NCI-H146 treated with DMSO at 0.1 percent for 48 hours (cell line): Measurements from ENCODE around the gene NOTCH1.

Experiments
- DNase-seq: peaks from one replicate; lab custom pipeline; 2025; ENCODE audit not compliant: unreplicated experiment; lab: John Stamatoyannopoulos, UW

NOTCH1 gene

DNA sequence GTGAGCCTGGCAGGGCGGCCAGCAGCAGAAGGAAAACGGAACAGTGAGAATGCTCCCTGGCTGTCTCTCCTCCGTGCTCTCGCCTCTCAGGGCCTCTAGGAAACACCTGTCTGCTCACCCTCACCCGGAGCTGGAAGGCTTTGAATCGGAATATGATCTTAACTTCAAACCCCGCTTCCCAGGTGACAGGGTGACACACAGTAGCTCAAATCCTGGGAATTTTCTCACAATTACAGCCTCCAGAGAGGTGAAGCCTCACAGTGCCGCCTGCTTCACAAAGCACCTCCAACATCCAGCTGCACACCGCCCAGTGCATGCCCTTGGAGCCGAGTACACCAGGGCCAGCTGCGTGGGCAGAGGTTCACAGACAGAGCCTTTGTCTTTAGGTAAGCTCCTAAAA, 75.5 kb downstream of the NOTCH1 start:
- DNase-seq = no peak

DNA sequence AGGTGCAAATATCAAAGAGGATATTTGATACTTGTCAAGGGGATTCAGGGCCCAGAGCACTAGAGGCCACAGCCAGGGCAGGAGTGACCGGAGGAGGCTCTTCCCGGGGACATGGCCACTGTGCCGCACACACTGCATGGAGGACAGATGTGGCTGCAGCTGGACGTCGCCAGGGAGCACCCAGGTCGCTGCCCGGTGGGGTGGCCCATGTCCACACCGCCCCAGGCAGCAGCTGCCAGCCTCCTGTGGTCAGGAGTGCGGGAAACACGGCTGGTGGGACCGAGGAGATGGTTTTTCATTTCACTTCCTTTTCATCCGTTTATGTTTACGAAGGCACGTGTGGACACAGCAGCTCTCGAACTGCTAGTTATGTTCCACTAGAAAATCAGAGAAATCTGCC, 78.1 kb downstream of the NOTCH1 start:
- DNase-seq = no peak

DNA sequence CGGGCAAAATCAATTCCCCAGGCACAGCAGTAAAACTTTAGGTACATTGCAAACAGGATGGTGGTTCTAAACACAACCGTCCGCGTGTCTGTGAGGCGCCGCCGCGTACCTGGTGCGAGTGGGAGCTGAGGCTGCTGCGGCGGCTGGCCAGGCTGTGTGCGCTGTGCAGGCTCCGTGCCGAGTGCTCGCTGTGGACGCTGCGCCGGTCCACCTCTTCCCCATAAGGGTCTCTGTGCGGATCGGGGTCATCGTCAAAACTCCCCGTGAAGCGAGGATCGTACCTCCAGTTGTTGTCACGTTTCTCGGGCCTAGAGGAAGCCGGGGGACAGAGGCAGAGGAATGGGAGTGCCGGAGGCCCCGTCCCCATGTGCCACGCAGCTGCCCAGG, 79.7 kb downstream of the NOTCH1 start:
- no peak for DNase-seq

DNA sequence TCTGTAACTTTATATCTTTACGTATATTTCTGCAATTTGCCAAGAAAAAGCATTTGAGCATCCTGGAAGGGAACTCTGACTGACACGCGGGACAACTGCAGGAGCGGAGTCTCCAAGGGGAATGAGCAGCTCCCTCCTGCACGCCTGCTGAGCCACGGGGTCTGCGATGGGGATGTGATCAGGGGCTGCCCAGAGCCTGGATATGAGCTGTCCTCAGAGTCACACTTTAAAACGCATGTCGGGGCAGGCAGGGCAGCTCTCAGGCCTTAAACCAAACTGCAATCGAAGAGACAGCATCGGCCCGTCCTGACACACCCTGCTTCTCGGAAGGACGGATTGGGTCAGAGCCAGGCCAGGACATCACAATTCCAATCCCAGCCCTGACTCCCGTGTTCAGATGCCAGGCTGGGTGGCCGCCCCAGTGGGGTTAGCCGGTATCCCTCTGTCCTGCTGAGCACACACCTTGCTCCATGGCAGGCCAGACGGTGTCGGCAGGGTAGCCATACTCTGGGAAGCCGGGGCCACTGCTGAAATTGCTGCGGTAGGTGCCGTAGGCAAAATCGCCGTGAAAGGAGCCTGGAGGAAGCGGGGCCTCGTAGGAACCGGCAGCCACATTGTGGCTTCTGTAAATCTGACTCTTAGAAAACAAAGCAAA, 80.2 kb downstream of the NOTCH1 start:
- DNase-seq = no peak

DNA sequence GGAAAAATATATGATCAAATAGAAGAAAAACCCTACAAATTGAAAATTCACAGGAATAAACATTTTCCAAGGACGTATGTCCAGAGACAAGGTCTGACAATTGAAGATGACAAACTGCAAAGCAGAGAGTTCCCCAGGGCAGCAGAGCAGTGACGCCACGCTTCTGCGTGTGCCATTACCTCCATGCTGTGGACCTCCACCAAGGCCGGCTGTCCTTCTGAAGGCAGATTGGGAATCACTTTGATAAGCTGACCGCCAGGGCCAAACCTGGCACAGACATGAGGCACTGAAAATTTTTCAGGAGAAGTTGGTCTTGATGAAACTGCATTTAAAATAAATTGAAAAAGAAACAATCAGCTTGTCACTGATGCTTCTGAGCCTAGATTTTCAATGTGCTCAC, 81.6 kb downstream of the NOTCH1 start:
- DNase-seq = no peak

DNA sequence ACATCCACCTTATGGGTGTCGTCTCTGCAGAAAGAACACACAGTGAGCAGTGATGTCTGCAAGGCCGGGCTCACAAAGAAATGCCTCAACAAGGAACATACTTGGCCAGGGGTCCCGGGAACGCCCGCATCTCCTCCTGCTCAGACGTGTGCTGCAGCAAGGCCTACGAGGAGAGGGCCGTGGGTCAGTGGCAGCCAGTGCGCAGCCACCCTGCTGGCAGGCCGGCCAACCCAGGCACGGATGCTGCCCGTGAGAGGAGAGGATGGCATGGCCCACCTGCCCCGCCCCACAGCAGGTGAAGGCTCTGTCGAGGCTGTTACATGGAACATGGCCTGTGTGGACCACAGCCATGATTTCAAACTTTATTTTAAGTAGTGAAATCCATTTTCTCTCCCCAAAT, 82.3 kb downstream of the NOTCH1 start:
- no peak for DNase-seq

DNA sequence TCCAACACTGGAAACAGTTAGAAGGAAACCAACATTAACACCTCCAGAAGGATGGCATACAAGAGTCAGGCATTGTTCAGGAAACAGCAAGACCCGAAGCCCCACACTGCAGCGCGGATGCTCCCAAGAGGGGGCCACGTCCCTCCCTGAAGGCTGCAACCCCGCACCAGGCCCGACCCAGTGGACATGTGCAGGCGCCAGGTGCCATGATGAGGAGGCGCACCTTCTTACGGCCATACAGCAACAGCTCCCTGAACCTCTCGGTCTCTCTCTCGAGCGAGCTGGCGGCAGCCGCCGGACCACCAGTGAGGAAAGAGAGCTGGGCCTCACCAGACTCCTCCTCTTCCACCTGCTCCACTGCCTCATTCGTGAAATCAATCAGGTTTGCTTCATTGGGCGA, 83.2 kb downstream of the NOTCH1 start:
- DNase-seq = no peak

DNA sequence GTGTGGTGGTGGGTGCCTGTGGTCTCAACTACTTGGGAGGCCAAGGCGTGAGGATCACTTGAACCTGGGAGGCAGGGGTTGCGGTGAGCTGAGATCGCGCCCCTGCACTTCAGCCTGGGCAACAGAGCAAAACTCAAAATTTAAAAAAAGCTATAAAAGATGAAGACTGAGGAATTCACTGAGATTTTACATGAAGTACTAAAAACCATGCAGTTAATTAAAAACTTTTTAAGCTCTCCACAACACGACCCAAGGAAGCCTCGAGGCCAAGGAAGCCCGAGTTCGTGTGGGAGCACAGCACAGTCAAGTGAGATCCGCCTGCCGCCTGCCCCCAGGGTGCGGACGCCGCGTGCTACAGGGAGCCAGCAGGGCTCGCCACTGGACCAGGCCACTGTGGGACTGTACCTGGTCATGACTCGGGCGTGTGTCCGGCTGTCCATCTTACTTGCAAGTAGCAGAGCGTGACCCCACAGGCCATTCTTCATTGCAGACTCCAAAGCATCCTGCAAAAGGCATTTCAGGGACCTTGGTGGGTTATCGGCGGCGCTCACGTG, 85.0 kb downstream of the NOTCH1 start:
- no peak for DNase-seq

DNA sequence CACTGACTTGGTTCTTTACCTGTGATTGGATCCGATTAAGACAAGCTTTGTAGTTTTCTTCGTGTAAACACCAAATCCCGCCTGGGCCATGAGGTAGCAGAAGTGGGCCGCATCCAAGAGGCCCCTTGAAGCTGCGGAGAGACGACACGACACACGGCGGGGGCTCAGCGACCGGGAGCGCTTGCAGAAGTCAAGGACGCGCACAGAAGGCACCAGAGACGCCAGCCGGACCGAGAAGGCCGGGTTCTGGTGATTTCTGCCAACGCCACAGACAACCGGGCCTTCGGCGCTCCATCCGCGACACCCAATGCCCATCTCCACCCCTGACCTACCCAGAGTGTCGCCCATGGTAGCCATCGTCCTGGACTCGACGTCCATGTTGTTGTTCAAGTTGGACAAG, 86.4 kb downstream of the NOTCH1 start:
- DNase-seq = no peak

DNA sequence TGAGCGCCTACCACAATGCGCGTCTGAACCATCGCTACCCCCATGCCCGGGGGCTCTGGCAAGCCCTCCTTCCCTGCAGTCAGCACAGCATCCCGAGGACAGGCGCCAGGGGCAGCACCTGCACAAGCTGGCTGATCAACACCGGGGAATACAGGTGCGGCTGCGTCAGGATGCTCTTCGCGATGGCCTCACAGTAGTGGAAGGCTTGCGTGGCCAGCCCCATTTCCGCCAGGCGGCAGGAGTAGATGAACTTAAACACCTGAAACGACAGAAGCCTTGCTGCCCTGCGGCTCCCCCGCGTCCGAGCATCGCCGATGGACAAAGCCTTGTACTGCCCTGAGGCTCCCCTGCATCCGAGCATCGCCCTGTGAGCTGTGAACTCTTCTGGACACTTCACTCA, 88.5 kb downstream of the NOTCH1 start:
- DNase-seq = no peak

DNA sequence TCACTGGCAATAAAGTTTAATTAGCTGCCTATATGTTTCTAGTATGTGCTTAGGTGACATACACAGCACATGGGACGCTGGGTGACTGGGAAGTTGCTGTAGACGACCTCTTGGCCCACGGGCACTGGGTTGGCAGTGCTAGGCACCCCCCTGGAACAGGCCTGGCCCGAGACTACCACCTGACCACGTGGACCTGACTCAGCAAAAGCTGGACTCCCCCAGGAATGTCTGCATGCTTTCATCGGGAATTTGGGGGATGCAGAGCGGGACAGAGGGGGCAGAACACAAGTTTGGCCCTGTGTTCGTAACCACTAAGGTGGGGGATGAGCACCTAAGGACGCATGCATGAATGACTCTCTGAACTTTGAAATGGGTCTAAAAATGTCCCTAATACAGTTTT, 89.6 kb downstream of the NOTCH1 start:
- DNase-seq = no peak

DNA sequence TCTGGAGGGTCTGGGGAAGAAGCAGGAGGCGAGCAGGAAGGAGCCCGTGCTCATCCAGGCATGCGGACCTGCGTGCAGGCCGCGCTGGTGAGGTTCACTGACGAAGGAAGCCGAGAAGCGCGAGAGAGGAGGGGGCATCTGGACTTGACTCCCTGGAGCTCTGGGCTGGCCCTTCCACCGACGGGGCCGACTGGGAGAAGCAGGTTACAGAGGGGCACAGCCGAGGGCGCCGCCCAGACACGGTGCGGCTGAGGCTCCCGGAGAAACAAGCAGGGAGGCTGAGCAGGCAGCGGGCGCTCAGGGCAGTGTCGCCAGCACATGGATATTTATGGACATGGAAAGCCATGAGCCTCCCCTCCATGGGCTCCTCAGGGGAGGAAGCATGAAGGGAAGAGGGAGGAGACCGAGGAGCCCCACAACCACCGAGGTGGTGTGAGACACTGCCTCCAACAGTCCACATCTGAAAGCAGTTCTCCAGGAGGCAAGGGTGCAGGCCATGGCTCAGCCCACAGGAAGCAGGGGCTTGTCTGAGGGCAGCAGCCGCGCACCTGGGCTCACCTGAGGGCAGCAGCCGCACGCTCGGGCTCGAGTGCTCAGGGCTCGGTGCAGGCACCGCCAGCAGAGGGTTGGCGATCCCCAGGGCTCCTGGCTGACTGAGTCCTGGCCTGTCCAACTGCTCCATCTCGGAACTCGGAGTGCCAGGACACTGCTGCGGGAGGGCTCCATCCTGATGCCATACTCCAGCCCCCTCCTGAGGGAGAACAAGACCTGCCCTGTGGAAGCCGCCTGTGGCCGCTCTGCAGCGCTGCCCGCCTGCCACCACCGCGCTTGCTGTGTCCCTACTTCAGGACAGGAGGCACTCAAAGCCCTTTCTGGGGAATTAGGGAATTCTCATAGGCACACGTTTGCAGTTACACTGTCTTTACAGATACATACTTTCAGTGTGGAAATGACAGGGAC, 90.5 kb downstream of the NOTCH1 start:
- no peak for DNase-seq

DNA sequence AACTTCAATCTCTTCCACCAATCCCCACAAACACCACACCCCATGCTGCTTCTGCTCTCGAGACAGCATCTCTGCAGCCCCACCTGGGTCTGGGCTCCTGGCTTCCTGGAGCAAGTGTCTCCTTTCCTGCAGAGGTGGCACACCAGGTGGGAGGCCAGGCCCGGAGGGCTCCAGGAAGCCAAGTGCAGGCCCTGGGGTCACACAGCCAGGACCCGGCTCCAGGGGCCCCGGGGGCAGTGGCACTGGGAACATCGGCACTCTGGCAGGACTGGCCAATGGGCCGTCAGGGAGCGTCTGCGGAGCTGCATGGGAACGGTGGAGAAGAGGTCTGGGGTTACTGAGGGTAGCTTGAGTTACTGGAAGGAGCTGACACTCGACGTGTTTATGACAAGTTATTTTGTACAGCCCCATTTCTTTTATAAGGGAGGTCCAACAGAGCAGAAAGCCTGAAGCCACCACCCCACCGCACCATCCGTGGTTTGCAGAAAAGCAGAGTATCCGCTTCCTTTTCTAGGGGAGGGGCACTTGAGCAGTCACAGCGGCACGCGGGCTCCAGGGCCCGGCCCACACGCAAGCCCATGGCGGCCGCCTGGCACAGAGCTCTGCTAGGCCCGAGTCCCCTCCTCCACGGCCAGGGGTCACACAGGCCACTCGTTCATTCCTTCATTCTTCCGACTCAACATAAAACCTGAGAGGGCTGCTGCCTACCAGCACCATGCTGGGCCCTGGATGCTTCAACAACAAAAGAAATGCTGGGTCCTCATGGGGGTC, 91.6 kb downstream of the NOTCH1 start:
- no peak for DNase-seq

DNA sequence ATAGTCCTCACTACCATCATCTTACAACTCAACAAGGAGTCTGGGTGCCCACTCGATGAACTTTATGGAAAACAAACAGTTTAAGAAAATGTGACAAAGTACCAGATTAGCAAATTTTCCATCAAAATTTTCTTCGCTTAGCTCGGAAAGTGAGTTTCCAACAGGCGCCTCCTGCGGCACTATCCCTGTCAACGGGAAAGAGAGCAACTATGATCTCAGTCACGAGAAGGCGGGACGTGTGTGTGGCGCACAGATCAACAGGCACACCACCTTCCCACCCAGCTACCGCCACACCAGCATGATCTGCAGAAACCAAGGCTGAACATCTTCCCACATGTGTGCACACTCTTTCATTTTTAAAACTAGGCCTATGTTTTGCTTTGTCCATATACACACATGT, 92.5 kb downstream of the NOTCH1 start:
- DNase-seq = no peak

DNA sequence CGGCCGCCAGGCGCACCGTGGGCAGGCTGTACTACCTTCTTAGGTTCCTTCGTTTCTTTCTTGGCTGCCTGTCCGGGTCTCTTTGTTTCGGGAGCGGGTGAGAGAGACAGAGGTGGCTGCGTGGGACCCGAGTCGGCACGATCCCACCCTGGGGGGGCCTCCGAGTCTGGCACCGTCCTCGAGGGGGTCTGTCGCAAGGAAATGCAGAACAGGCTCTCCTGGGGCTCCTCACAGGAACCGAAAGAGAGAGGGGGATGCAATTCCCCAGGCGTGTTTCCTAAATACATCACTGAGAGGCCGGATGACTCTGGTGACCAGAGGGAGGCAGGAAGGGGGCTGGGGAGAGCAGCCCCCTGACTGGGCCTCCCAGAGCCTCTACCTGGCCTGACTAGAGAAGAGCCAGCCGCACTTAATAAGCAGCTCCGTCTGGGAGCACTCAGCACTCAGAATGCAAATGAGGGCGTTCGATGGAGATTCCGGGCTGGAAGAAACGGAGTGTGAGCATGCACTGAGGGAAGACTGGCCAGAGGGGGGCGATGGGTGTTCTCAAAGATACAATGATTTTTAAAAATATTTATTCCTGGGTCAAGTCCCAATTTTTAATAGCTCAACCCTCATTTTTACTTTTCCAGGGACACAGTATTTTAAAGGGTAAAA, 94.5 kb downstream of the NOTCH1 start:
- DNase-seq = no peak

DNA sequence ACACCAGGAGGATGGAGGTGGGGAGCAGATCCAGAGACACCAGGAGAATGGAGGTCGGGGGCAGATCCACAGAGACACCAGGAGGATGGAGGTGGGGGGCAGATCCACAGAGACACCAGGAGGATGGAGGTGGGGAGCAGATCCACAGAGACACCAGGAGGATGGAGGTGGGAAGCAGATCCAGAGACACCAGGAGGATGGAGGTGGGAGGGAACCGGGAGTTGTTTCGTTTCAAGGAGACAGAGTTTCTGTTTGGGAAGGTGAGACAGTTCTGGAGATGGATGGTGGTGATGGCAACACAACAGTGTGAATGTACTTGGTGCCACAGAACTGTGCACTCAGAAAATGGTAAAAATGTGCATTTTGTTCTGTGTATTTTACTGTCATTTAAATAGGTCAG, 97.2 kb downstream of the NOTCH1 start:
- DNase-seq = no peak

DNA sequence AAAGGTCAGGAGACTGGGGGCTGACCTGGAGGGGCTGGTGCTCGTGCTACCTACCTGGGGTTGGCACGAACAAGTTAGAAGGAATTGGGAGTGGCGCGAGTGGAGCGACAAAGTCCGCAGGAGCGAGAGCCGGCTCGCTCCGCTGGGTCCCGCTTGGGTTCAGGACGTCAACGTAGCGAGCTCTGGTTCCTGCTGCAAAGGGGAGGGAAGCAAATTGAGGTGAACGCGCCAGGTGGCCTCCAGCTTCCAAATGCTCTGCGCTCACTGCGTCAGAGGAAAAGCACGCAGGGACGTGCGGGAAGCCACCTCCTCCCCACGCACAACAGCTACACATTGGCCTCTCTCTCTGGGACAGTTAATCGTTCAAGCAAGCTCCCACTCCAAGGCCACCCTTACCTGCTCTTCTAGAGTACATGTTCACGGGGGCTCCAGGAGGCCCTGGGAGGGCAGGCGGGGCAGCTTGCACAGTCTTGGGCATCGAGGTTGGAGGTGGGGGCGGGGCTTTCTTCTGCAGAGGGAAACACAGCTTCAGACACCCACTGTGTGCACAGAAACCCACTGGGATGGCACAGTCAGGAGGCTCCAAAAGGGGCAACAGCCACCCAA, 98.6 kb downstream of the NOTCH1 start:
- DNase-seq = no peak

DNA sequence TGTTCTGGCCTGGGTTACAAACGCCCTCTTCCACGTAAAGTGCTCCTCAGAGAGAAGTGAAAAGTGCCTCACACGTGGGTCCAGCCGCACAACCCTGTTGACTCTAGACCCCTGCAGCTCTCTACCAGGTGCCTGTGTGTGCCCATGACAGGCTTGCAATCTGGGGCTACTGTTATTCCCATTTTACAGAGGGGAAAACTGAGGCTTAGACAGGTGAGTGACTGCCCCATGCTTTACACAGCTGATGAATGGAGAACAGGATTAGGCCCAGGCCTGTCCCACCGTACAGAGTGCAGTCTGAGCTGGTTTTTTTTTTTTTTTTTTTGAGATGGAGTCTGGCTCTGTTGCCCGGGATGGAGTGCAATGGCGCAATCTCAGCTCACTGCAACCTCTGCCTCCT, 100.0 kb downstream of the NOTCH1 start:
- no peak for DNase-seq
